Ectodermal cell (in vitro differentiated cells): ENCODE results near the gene FSTL4.

Source experiments
- H3K27ac ChIP-seq: 2 replicates; pipeline ENCODE4 v1.7.0; 2013; ENCODE audit warnings: mild to moderate bottlenecking, low read depth, low read length; ENCODE audit not compliant: insufficient read depth, poor library complexity, severe bottlenecking
- H3K27me3 ChIP-seq: 2 replicates; pipeline ENCODE4 v1.7.0; 2013; ENCODE audit warnings: mild to moderate bottlenecking, low read length; ENCODE audit not compliant: insufficient read depth, control insufficient read depth, poor library complexity, severe bottlenecking
- H3K36me3 ChIP-seq: one replicate; pipeline ENCODE4 v1.7.0; 2013; ENCODE audit warnings: low read length; ENCODE audit not compliant: control insufficient read depth, insufficient read depth
- H3K4me1 ChIP-seq: one replicate; pipeline ENCODE4 v1.7.0; 2013; ENCODE audit warnings: low read length; ENCODE audit not compliant: control insufficient read depth, insufficient read depth
- H3K4me3 ChIP-seq: 2 replicates; pipeline ENCODE4 v1.7.0; 2013; ENCODE audit warnings: low read depth, low read length, control low read depth; ENCODE audit not compliant: insufficient read depth
- H3K9me3 ChIP-seq: 2 replicates; pipeline ENCODE4 v1.7.0; 2013; ENCODE audit warnings: mild to moderate bottlenecking, low read length, moderate library complexity; ENCODE audit not compliant: control insufficient read depth
- WGBS, 2 experiments: methylation state at CpG; one replicate each; pipeline ENCODE4 v1.1.7; 2013; ENCODE audit warnings: missing lambda C conversion rate in 2 of 2; 5-methylcytosine and 5-hydroxymethylcytosine counted together

The FSTL4 gene

GRCh38 chr5:133439859-133440258 is 172.5 kb downstream of the FSTL4 start:
- H3K4me1 ChIP-seq: peaks cover 5% of the 10 kb centered on the region
- H3K36me3 ChIP-seq: no peaks in the 10 kb centered on the region
- H3K4me3 ChIP-seq: no peak overlapping the region
- no peaks in the 10 kb centered on the region for H3K27me3 ChIP-seq
- no peak overlapping the region for H3K27ac ChIP-seq
- H3K9me3 ChIP-seq: no peaks in the 10 kb centered on the region
- WGBS, 2 experiments: 84 to 85% methylated on average over 8 of the region's 8 CpGs

DNA sequence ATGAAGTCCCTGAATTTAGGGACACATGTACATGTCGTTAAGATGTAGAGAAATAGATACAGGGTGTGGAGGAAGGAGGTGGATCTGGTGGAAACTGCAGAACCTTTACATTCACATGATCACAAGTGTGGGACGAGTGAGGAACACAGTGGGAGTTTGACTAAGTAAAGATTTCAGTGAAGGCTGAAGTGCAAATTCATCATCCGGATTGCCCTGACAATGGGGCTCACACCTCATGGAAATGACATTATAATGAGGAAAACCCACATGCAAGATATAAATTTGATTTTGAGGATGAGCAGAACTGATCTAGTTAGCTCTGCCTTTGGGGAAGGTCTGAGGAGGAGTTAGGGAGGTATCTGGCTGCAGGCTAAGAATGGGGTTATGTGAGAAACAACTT is 173.9 kb downstream of the FSTL4 start:
- WGBS, 2 experiments: 95 to 98% methylated on average over 3 of the region's 3 CpGs
- Histone ChIP-seq H3K4me3 (no peak overlapping the region), H3K4me1 (peaks cover 5% of the 10 kb centered on the region), H3K9me3 (no peaks in the 10 kb centered on the region), H3K27ac (no peak overlapping the region), H3K27me3 (no peaks in the 10 kb centered on the region), H3K36me3 (no peaks in the 10 kb centered on the region)

- H3K27me3 ChIP-seq: no peaks in the 10 kb centered on the region
- no peak overlapping the region for H3K4me3 ChIP-seq
- H3K9me3 ChIP-seq: no peaks in the 10 kb centered on the region
- peaks cover 14% of the 10 kb centered on the region for H3K4me1 ChIP-seq
- H3K27ac ChIP-seq: no peak overlapping the region
- no peaks in the 10 kb centered on the region for H3K36me3 ChIP-seq
Measured at GRCh38 chr5:133434336-133434735, 178.0 kb downstream of the FSTL4 start.

DNA sequence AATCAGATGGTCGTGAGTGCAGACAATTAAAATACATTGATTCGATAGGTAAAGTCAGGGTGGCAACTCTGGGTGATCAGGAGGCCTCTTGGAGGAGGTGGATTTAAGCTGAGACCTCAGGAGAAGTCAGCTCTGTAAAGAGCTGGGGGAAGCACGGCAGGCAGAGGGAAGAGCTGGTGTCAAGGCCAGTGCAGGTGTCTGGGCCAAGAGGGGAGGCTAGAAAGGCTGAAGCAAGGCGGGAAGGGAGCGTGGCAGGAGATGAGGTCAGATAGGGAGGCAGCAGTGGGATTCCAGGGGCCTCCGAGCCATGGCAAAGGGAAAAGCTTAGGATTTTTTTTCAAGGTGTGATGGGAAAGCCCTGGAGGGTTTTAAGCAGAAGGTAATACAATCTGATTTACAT is 178.7 kb downstream of the FSTL4 start:
- H3K9me3 ChIP-seq: no peaks in the 10 kb centered on the region
- H3K4me1 ChIP-seq: peaks cover 14% of the 10 kb centered on the region
- no peak overlapping the region for H3K27ac ChIP-seq
- 85 to 87% methylated on average over 6 of the region's 6 CpGs for WGBS, 2 experiments
- no peaks in the 10 kb centered on the region for H3K36me3 ChIP-seq
- no peak overlapping the region for H3K4me3 ChIP-seq
- peaks cover 1% of the 10 kb centered on the region for H3K27me3 ChIP-seq

DNA sequence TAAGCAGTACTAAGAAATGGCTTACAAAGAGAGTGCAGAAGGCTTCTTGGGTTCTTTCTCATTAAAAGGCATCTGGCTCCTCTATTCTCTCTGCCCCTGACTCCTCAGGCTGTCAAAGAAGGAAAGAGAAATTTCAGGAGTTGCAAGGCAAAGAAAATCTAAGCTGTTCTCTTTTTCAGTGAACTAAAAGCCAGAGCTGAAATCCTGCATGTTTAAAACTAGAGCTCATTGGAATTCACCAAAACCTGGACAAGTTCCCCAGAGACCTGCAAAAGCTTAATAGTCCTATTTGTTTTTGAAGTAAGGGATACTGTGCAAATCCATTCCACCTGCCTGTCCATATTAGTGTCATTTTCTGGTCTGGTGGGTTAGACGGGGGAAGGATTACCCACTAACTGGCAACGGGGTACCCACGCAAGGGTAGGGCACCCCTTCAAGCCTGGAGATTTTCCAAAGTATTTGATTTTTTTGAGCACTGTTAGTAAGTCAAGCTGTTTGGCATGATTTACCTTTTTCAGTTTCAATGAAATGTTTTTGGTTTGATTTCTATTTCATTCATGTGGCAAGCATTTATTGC is 179.3 kb downstream of the FSTL4 start:
- 95% methylated on average over 3 of the region's 3 CpGs for WGBS, 2 experiments
- H3K27me3 ChIP-seq: peaks cover 7% of the 10 kb centered on the region
- H3K9me3 ChIP-seq: no peaks in the 10 kb centered on the region
- H3K27ac ChIP-seq: no peak overlapping the region
- H3K4me1 ChIP-seq: peaks cover 14% of the 10 kb centered on the region
- H3K36me3 ChIP-seq: no peaks in the 10 kb centered on the region
- no peak overlapping the region for H3K4me3 ChIP-seq

GRCh38 chr5:133431326-133431865 is 180.9 kb downstream of the FSTL4 start:
- Histone ChIP-seq H3K4me3 (no peak overlapping the region), H3K9me3 (no peaks in the 10 kb centered on the region), H3K36me3 (no peaks in the 10 kb centered on the region), H3K27me3 (peaks cover 14% of the 10 kb centered on the region), H3K27ac (no peak overlapping the region), H3K4me1 (peaks cover 26% of the 10 kb centered on the region)
- WGBS, 2 experiments: 98 to 100% methylated on average over 1 to 2 of the region's 2 CpGs

DNA sequence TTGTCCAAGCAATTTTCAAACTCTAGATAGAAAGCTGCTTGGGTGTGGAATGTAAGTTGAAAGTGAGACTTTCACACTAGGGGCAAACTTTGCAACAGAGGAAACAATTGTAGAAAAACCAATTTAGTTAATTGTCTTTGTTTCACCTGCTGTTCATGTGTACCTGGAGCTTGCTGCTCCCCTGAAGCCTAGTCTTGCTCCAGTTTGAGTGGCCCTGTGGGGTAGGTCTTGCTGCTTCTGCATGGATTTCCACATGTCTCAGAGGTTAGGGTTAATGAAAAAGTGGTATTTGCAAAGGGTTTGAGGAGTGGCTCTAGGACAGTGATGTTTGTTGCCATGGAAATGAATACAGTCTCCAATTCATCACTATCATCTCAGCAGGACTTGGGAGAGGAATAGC is 182.2 kb downstream of the FSTL4 start:
- no peak overlapping the region for H3K27ac ChIP-seq
- H3K36me3 ChIP-seq: no peaks in the 10 kb centered on the region
- H3K4me1 ChIP-seq: peaks cover 35% of the 10 kb centered on the region
- peaks cover 17% of the 10 kb centered on the region for H3K27me3 ChIP-seq
- no peak overlapping the region for H3K4me3 ChIP-seq
- H3K9me3 ChIP-seq: no peaks in the 10 kb centered on the region

GRCh38 chr5:133429046-133429445 is 183.3 kb downstream of the FSTL4 start:
- 89 to 96% methylated on average over 6 of the region's 6 CpGs for WGBS, 2 experiments
- H3K36me3 ChIP-seq: no peaks in the 10 kb centered on the region
- peaks cover 40% of the 10 kb centered on the region for H3K4me1 ChIP-seq
- H3K9me3 ChIP-seq: no peaks in the 10 kb centered on the region
- peaks cover 20% of the 10 kb centered on the region for H3K27me3 ChIP-seq
- H3K27ac ChIP-seq: no peak overlapping the region
- no peak overlapping the region for H3K4me3 ChIP-seq

GRCh38 chr5:133428072-133428660 is 184.2 kb downstream of the FSTL4 start:
- 96 to 97% methylated on average over 4 of the region's 4 CpGs for WGBS, 2 experiments
- Histone ChIP-seq H3K4me1 (peaks cover 45% of the 10 kb centered on the region), H3K4me3 (no peak overlapping the region), H3K9me3 (no peaks in the 10 kb centered on the region), H3K36me3 (no peaks in the 10 kb centered on the region), H3K27ac (no peak overlapping the region), H3K27me3 (peaks cover 25% of the 10 kb centered on the region)

- H3K36me3 ChIP-seq: no peaks in the 10 kb centered on the region
- H3K9me3 ChIP-seq: no peaks in the 10 kb centered on the region
- H3K4me3 ChIP-seq: no peak overlapping the region
- 73 to 81% methylated on average over 11 of the region's 11 CpGs for WGBS, 2 experiments
- H3K27me3 ChIP-seq: peaks cover 28% of the 10 kb centered on the region
- H3K27ac ChIP-seq: no peak overlapping the region
- peaks cover 42% of the 10 kb centered on the region for H3K4me1 ChIP-seq
Measured at GRCh38 chr5:133427121-133427777, 185.1 kb downstream of the FSTL4 start.
